ENCODE data around the gene MOB1A.
"Not testable (repeated sequence)": the region's sequence is repeated elsewhere in the genome, so short reads cannot be mapped to it uniquely, and the experiment has no call there.

MOB1A gene

DNA sequence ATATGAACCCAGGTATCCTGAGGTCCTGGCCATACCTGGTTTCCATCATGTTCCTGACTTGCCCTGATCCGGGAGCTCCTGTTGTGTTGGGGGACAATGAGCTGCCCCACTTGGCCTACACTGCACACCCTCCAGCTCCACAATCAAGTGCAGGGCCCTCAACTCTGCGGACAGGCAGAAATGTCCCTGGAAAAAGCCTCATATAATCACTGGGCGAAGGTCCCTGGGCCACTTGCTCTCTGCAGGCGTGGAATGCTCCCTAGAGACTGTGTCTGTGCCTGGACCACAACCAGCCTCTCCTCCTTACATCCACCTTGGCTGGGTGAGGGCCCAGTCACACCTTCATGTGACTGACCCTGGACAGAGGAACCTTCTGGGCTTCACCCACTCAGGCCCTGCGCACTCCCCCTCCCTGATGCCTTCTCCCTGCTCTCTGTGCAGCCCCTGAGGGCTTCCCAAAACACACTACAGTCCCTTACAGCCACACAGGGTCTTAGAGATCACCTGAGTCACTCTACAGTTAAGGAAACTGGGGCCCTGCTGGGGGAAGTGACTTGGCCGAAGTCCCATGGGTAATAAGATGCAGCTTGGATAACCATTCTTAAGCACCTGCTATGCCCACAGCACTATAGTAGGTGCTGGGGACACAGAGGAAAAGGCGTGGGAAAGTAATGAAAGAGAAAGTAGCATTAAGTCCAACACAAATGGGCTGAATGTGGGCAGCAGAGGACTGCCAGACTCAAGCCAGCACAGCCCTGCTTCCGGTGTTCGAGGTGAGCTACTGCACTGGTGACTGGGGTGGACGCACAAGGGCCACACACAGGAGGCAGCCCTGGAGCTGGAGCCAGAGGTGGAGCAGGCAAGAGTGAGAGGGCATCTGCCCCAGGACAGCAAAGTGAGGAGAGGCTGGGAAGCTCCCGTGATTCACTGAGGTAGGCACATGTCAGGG, 40.8 kb downstream of the MOB1A start:
- no peak for DNase-seq (ENCODE audit: low read depth, low spot score)
- H3K36me3 ChIP-seq (ENCODE audit: insufficient read depth, low read length) = peaks cover 3% of the 10 kb centered on the region; the same call in 1 of the 2 replicates
- no peak overlapping the region for H3K4me3 ChIP-seq

DNA sequence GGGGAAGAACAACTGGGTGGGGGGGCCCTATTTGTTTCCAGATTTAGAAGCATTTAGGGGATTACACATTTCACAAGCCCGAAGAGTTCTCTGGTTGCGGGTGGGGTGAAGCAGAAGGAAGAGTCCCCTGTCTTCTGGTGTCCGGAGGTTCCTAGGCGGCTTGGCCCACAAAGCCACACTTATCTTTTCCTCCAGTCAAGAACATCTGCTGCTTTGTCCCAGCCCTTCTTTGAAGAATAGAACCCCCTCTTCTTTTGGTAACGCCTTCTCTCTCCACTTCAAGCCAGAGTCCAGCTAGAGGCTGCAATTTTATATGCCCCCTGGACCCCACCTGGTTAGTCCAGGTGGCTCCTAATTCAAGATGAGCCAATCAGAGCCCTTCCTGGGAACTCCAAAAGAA, 46.8 kb downstream of the MOB1A start:
- no peak overlapping the region for H3K4me3 ChIP-seq
- no peak for TF ChIP-seq FOXP2 (optimal IDR thresholded peaks at IDR 0.05; ENCODE audit: control extremely low read depth, extremely low read length, insufficient read depth)
- no peak for TF ChIP-seq EZH2 (IDR thresholded peaks at IDR 0.05)
- no peak for TF ChIP-seq POLR2AphosphoS5 (IDR thresholded peaks at IDR 0.05; ENCODE audit: borderline replicate concordance, low read depth, low read length)
- H3K9ac ChIP-seq (ENCODE audit: insufficient read length) = no peak overlapping the region
- no peak overlapping the region for H3K27ac ChIP-seq
- DNase-seq (ENCODE audit: low read depth, low spot score) = no peak
- H3K36me3 ChIP-seq (ENCODE audit: insufficient read depth, low read length) = peaks cover 3% of the 10 kb centered on the region; the same call in 1 of the 2 replicates
- H3K9me3 ChIP-seq (ENCODE audit: low read depth, low read length) = no peaks in the 10 kb centered on the region

More for the DNA sequence above, 40.8 kb downstream of the MOB1A start:
- H3K9me3 ChIP-seq (ENCODE audit: low read depth, low read length) = no peaks in the 10 kb centered on the region
- no peak overlapping the region for H3K9ac ChIP-seq (ENCODE audit: insufficient read length)
- H3K27ac ChIP-seq = no peak overlapping the region
- TF ChIP-seq POLR2AphosphoS5 (IDR thresholded peaks at IDR 0.05; ENCODE audit: borderline replicate concordance, low read depth, low read length) = no peak
- no peak for TF ChIP-seq EZH2 (IDR thresholded peaks at IDR 0.05)
- TF ChIP-seq FOXP2 (optimal IDR thresholded peaks at IDR 0.05; ENCODE audit: control extremely low read depth, extremely low read length, insufficient read depth) = no peak

DNA sequence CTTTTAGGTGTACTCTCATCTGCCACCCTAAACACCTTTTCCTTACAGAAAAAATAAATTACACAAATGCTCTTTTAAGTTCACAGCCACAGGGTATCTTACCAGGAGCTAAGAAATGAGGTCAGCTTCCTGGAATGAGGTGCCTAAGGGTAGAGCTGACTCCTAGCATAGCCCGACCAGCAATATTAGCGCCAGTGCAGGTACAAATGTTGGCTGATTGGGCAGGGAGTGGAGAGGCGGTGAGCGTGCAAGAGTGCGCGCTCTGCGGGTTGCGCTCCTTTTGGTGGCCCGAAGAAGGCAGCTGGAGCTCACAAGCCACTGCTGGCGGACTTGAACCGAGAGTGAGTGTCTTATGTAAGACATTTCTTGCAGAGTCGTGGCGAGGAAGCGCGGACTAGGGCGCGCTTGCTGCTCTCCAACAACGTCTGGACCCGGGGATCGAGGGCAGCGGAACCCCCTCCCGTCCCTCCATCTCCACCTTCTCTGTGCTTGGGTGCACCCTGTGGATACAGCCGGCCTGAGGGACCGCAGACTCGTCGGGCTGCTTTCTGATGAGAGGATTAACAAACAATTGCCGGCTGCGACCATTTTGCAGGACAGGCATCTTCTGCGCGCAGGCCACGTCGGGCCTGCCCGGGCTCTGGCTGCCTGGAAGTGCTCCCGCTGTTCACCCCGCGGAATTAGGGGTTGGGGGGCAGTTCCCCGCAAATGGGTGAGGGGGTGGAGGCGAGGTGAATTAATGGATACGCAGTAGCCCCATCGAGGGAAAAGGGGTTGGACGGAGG, 48.3 kb downstream of the MOB1A start:
- H3K9ac ChIP-seq (ENCODE audit: insufficient read length) = no peak overlapping the region
- no peak for DNase-seq (ENCODE audit: low read depth, low spot score)
- peaks cover 3% of the 10 kb centered on the region; the same call in 1 of the 2 replicates for H3K36me3 ChIP-seq (ENCODE audit: insufficient read depth, low read length)
- no peaks in the 10 kb centered on the region for H3K9me3 ChIP-seq (ENCODE audit: low read depth, low read length)
- H3K27ac ChIP-seq = no peak overlapping the region
- H3K4me3 ChIP-seq = no peak overlapping the region
- TF ChIP-seq FOXP2 (optimal IDR thresholded peaks at IDR 0.05; ENCODE audit: control extremely low read depth, extremely low read length, insufficient read depth) = no peak

DNA sequence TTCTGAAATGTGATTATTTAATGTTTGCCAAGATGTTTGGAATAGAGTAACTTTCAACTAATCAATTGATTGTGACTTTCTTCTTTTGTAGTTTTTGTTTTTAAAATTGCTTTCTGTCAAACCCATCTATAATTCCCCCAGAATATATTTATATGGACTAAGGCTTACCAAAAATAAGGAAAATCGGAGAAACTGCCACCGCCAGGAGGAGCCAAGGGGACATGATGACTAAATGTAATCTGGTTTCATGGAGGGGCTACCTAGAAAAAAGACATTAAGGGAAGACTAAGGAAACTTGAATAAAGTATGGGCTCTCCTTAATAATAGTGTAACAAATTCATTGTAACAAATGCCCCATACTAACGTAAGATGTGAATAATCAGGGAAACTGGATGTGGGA, 50.5 kb downstream of the MOB1A start:
- Histone ChIP-seq H3K36me3 (ENCODE audit: insufficient read depth, low read length) (0 out of 2 replicates have a peak, but pooled peaks cover under 1% of the 10 kb centered on the region), H3K4me3 (no peak overlapping the region), H3K27ac (no peak overlapping the region), H3K9me3 (ENCODE audit: low read depth, low read length) (no peaks in the 10 kb centered on the region), H3K9ac (ENCODE audit: insufficient read length) (no peak overlapping the region)
- no peak for DNase-seq (ENCODE audit: low read depth, low spot score)
- TF ChIP-seq FOXP2 (optimal IDR thresholded peaks at IDR 0.05; ENCODE audit: control extremely low read depth, extremely low read length, insufficient read depth) (no peak), POLR2AphosphoS5 (IDR thresholded peaks at IDR 0.05; ENCODE audit: borderline replicate concordance, low read depth, low read length) (no peak), EZH2 (IDR thresholded peaks at IDR 0.05) (no peak)

DNA sequence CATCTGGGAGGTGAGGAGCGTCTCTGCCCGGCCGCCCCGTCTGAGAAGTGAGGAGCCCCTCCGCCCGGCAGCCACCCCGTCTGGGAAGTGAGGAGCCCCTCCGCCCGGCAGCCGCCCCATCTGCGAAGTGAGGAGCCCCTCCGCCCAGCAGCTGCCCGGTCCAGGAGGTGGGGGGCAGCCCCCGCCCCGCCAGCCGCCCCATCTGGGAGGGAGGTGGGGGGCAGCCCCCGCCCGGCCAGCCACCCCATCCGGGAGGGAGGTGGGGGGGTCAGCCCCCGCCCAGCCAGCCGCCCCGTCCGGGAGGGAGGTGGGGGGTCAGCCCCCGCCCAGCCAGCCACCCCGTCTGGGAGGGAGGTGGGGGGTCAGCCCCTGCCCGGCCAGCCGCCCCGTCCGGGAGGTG, 54.7 kb downstream of the MOB1A start:
- not testable (repeated sequence) for H3K36me3 ChIP-seq (ENCODE audit: insufficient read depth, low read length); H3K9ac ChIP-seq (ENCODE audit: insufficient read length); H3K27ac ChIP-seq; DNase-seq (ENCODE audit: low read depth, low spot score); H3K9me3 ChIP-seq (ENCODE audit: low read depth, low read length); H3K4me3 ChIP-seq

DNA sequence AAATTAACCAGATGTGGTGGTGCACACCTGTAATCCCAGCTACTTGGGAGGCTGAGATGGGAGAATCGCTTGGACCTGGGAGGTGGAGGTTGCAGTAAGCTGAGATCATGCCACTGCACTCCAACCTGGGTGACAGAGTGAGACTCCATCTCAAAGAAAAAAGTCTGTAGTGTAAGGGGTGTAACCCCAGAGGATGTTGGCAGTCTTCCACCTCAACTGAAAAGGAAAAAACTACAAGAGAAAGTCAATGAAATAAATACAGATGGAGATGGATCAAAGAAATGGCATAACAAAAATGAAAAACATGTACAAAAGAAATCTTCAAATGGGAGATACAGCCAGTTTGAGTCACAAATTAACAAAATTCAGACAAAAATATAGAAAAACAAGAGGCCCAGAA, 56.8 kb downstream of the MOB1A start:
- 0 out of 2 replicates have a peak overlapping the region, but pooled peaks have one; percentile 29 for H3K27ac ChIP-seq
- H3K9me3 ChIP-seq (ENCODE audit: low read depth, low read length); H3K4me3 ChIP-seq; DNase-seq (ENCODE audit: low read depth, low spot score); H3K36me3 ChIP-seq (ENCODE audit: insufficient read depth, low read length); H3K9ac ChIP-seq (ENCODE audit: insufficient read length): not testable (repeated sequence)

DNA sequence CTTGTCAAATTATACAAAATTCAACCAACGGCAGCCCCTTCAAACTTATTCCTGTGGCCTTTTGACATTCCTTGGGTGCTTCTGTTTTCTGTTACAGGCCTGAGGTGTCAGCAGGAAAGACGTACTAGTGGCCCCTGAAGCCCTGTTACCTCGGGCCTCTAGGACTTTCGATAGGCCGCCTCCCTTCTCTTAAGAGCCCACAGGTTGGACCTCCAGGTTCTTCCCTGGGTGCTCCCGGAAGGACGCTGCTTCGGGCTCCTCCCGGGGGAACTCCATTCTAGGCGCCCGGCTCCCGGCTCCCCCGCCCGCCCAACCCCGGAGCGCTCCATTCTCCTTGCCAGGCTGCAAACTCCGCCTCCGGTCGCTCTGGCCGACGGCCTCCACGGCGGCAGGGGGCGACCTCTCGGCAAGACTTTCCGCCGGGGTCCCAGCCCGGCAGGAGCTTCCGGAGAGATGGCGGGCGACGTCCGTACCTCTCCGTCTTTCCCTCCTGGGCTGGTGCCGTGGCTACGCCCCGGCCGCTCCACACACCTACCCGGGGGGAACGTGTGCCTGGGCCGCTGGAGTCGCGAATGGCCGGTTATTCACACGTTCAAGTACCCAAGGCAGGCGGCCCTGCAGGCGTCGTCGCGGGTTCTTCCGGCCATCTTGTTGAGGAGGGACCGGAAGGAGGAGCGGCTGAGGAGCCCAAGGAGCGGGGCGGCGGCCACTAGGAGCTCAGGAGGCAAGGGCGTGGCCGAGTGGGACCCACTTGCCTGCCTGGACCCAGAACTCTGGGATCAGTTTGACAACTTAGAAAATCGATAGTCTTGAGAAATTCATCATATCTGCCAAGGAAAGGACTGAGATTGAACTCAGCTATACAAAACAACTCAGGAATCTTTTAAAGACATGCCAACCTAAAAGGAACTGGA, 58.5 kb downstream of the MOB1A start:
- no peak overlapping the region for H3K9ac ChIP-seq (ENCODE audit: insufficient read length)
- TF ChIP-seq FOXP2 (optimal IDR thresholded peaks at IDR 0.05; ENCODE audit: control extremely low read depth, extremely low read length, insufficient read depth) (no peak), EZH2 (IDR thresholded peaks at IDR 0.05) (no peak), POLR2AphosphoS5 (IDR thresholded peaks at IDR 0.05; ENCODE audit: borderline replicate concordance, low read depth, low read length) (no peak)
- no peaks in the 10 kb centered on the region for H3K36me3 ChIP-seq (ENCODE audit: insufficient read depth, low read length)
- H3K4me3 ChIP-seq = peak overlapping the region; percentile 49
- no peaks in the 10 kb centered on the region for H3K9me3 ChIP-seq (ENCODE audit: low read depth, low read length)
- DNase-seq (ENCODE audit: low read depth, low spot score) = no peak
- no peak overlapping the region for H3K27ac ChIP-seq

DNA sequence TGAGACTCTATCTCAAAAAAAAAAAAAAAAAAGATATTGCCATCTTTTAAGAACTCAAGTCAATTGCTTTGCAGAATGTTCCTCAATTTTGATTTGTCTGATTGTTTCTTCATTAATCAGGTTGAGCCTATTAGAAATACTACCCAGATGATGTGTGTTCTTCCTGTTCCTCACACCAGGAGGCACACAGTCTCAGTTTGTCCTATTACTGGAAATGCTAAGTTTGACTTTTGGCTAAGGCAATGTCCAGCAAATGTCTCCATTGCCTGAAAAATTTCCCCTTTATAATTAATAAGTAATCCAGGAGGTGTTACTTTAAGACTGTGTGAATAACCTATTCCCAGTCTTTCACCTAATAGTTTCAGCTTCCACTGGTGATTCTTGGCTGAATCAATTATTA, 59.3 kb downstream of the MOB1A start:
- Histone ChIP-seq H3K9ac (ENCODE audit: insufficient read length) (no peak overlapping the region), H3K4me3 (no peak overlapping the region), H3K27ac (no peak overlapping the region), H3K9me3 (ENCODE audit: low read depth, low read length) (no peaks in the 10 kb centered on the region), H3K36me3 (ENCODE audit: insufficient read depth, low read length) (no peaks in the 10 kb centered on the region)
- no peak for TF ChIP-seq EZH2 (IDR thresholded peaks at IDR 0.05)
- TF ChIP-seq FOXP2 (optimal IDR thresholded peaks at IDR 0.05; ENCODE audit: control extremely low read depth, extremely low read length, insufficient read depth) = no peak
- no peak for TF ChIP-seq POLR2AphosphoS5 (IDR thresholded peaks at IDR 0.05; ENCODE audit: borderline replicate concordance, low read depth, low read length)
- DNase-seq (ENCODE audit: low read depth, low spot score) = no peak
